Smooth muscle cell of the brain vasculature (primary cell): ENCODE data around the gene UBA6.
"Not testable (repeated sequence)": the region's sequence is repeated elsewhere in the genome, so short reads cannot be mapped to it uniquely, and the experiment has no call there.

Experiments
- DNase-seq: peaks from one replicate; pipeline ENCODE4 v3.0.0-alpha.2; 2012; ENCODE audit warnings: low read depth, low spot score

UBA6 gene

GRCh38 chr4:67700738-67701516 is at the start of gene UBA6:
UBA6 (minus strand) TSS chr4:67701155; CDS start chr4:67701119, 36 bp downstream.
- peak; percentile 80 for DNase-seq

GRCh38 chr4:67750691-67751090 is 49.7 kb upstream of the UBA6 start:
- DNase-seq = no peak

GRCh38 chr4:67749286-67749685 is 48.3 kb upstream of the UBA6 start:
- no peak for DNase-seq

- no peak for DNase-seq
Measured at GRCh38 chr4:67746797-67747495, 46.0 kb upstream of the UBA6 start.

- DNase-seq = no peak
Measured at GRCh38 chr4:67744561-67745283, 43.8 kb upstream of the UBA6 start.

GRCh38 chr4:67743194-67743593 is 42.2 kb upstream of the UBA6 start:
- no peak for DNase-seq

GRCh38 chr4:67736262-67736661 is 35.3 kb upstream of the UBA6 start:
- no peak for DNase-seq

- no peak for DNase-seq
Measured at GRCh38 chr4:67735325-67735724, 34.4 kb upstream of the UBA6 start.

GRCh38 chr4:67730511-67730910 is 29.6 kb upstream of the UBA6 start:
- DNase-seq = not testable (repeated sequence)

GRCh38 chr4:67727124-67727850 is 26.3 kb upstream of the UBA6 start:
- no peak for DNase-seq

GRCh38 chr4:67725981-67726380 is 25.0 kb upstream of the UBA6 start:
- DNase-seq = no peak

GRCh38 chr4:67725132-67725531 is 24.2 kb upstream of the UBA6 start:
- no peak for DNase-seq

- no peak for DNase-seq
Measured at GRCh38 chr4:67723949-67724348, 23.0 kb upstream of the UBA6 start.

GRCh38 chr4:67723341-67723740 is 22.4 kb upstream of the UBA6 start:
- no peak for DNase-seq

GRCh38 chr4:67721770-67722597 is 21.0 kb upstream of the UBA6 start:
- DNase-seq = no peak

- no peak for DNase-seq
Measured at GRCh38 chr4:67721315-67721769, 20.4 kb upstream of the UBA6 start.

GRCh38 chr4:67719953-67720617 is 19.1 kb upstream of the UBA6 start:
- no peak for DNase-seq

GRCh38 chr4:67718848-67719247 is 17.9 kb upstream of the UBA6 start:
- no peak for DNase-seq

GRCh38 chr4:67717586-67717985 is 16.6 kb upstream of the UBA6 start:
- no peak for DNase-seq

- no peak for DNase-seq
Measured at GRCh38 chr4:67714955-67715354, 14.0 kb upstream of the UBA6 start.
